Activated CD4-positive, alpha-beta T cell treated with anti-CD3 and anti-CD28 coated beads for 36 hours (primary cell): ENCODE results near the gene EPHA1. TPM values are rescaled to one million over a fixed set of nuclear protein-coding genes. Genes with fewer than 3 reads are reported as not detected.
"Not testable (repeated sequence)": the region's sequence is repeated elsewhere in the genome, so short reads cannot be mapped to it uniquely, and the experiment has no call there.

Source experiments
- ATAC-seq: fragments of 200-7000 bp; cut with Tn5 transposase; one replicate; pipeline ENCODE4 v1.10.0; 2021; ENCODE audit warnings: mild to moderate bottlenecking, moderate library complexity
- CTCF ChIA-PET: fragments of 350-600 bp; sonication (Branson Sonifier 250); formaldehyde crosslinking; loops from one replicate; lab custom pipeline; 2021; ENCODE audit warnings: antibody characterized with exemption; lab: Charles Lee
- POLR2A ChIA-PET: fragments of 350-600 bp; sonication (Branson Sonifier 250); formaldehyde crosslinking; loops from one replicate; lab custom pipeline; 2021; ENCODE audit warnings: antibody characterized with exemption, inconsistent platforms; lab: Charles Lee
- DNase-seq: peaks from one replicate; pipeline ENCODE4 v3.0.0-alpha.2; 2020
- H3K27ac Mint-ChIP-seq: one replicate; pipeline ENCODE4 v1.8.0; 2021; ENCODE audit warnings: mixed read lengths
- H3K27me3 Mint-ChIP-seq: one replicate; pipeline ENCODE4 v1.8.0; 2021; ENCODE audit warnings: mixed read lengths
- H3K36me3 Mint-ChIP-seq: one replicate; pipeline ENCODE4 v1.8.0; 2021; ENCODE audit warnings: low read depth, mixed read lengths
- H3K4me1 Mint-ChIP-seq: one replicate; pipeline ENCODE4 v1.8.0; 2021; ENCODE audit warnings: mixed read lengths
- H3K4me3 Mint-ChIP-seq: one replicate; pipeline ENCODE4 v1.8.0; 2021; ENCODE audit warnings: mild to moderate bottlenecking, moderate library complexity, mixed read lengths
- H3K9me3 Mint-ChIP-seq: one replicate; pipeline ENCODE4 v1.8.0; 2021; ENCODE audit warnings: low read depth, mixed read lengths
- intact Hi-C, 2 experiments: fragments of 100-400 bp; cut with DNase I in 1 of 2; cut with micrococcal nuclease in 1 of 2; formaldehyde crosslinking; loops; one replicate each; pipeline versions ENCODE4 v1.14.2 to v1.15.1; 2022 to 2024; cut with DNase I, micrococcal nuclease
- total RNA-seq, 2 experiments: library from RNA; stranded (reverse); gene quantifications; one replicate each; pipeline ENCODE4 v1.2.3, GENCODE V29; 2021

The EPHA1 gene
- total RNA-seq, 2 experiments from 2014 or later = 2.4 to 2.8 TPM

DNA sequence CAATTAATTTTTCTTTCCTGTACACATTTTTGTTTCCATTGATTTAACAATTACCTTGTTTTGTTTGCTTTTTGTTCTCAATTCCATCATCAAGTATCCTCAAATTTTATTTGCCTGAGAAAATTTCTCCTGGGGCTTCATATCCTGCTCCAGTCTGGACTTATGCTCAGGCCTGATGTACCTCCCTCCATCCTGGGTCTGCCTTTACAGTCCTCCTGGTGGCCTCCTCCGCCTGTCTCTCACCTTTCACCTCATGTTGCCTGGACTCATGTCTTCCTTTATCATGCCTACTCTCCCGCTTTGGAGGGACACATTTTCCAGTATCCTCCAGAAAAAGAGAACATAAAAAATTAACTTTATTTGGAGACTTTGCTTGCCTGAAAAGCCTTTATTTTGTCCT lies 22.5 kb upstream of the EPHA1 start:
- no peak overlapping the region for H3K27ac Mint-ChIP-seq
- H3K4me1 Mint-ChIP-seq = peaks cover 8% of the 10 kb centered on the region
- no peaks in the 10 kb centered on the region for H3K27me3 Mint-ChIP-seq
- no peaks in the 10 kb centered on the region for H3K9me3 Mint-ChIP-seq
- ATAC-seq (no peak), DNase-seq (no peak)
- intact Hi-C loops = no loop called here
- POLR2A ChIA-PET = no interaction called here
- H3K36me3 Mint-ChIP-seq = peaks cover 1% of the 10 kb centered on the region
- CTCF ChIA-PET = interaction anchor here (0.6 to 1.4 kb wide), 2 partner anchors 14 to 50 kb away, joined by 3 read pairs; no protein-coding TSS in a partner anchor
- H3K4me3 Mint-ChIP-seq = no peak overlapping the region

DNA sequence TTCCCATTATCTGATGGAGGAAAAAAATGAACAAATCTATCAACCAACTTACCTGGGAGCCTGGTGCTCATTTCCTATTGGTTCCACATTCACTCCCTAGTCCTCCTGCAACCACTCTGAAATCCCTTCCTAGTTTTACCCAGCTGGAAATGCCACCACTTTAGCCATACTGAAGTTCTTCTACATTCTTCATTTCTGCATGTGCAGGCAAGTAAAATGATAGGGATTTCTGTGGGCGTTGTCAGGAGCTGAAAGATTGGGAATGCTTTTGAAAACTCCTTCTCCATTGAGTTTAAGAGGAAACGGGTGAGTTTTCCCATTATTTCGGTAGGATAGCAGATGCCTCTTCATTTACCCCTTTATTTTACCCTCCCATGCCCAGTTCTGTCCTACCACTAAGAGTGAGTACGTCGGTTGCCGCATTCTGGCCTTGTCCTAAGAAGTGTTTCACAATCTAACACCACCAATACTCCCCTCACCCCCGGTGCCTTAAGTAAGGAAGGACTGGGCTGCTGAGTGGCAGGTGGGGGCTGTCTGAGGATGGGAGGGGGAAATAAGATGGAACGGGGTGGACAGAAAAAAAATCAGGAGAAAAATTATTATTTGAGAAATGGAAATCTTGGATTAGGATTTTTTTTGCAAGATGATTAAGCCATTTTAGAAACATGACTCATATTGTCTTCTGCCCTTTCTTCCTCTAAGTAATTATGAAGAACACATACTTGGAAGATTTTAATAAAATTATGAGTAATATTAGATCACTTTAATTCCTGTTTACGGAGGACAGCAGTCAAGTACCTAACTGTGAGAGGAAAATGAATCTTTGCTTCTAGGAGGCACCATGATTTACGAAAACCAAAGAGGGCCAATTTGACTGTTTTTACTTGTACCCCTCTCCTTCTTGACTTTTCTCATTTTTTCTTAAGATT lies 21.4 kb upstream of the EPHA1 start:
- ChIA-PET CTCF (interaction anchor here (0.7 kb wide), 1 partner anchor 934 kb away, joined by 3 read pairs; no protein-coding TSS in a partner anchor), POLR2A (no interaction called here)
- intact Hi-C loops = no loop called here
- no peak overlapping the region for H3K4me3 Mint-ChIP-seq
- no peaks in the 10 kb centered on the region for H3K9me3 Mint-ChIP-seq
- ATAC-seq (no peak), DNase-seq (no peak)
- peaks cover 5% of the 10 kb centered on the region for H3K4me1 Mint-ChIP-seq
- H3K36me3 Mint-ChIP-seq = no peaks in the 10 kb centered on the region
- no peaks in the 10 kb centered on the region for H3K27me3 Mint-ChIP-seq
- no peak overlapping the region for H3K27ac Mint-ChIP-seq

- Mint-ChIP-seq H3K36me3 (peaks cover 2% of the 10 kb centered on the region), H3K4me1 (peaks cover 5% of the 10 kb centered on the region), H3K27me3 (no peaks in the 10 kb centered on the region), H3K27ac (no peak overlapping the region), H3K4me3 (no peak overlapping the region), H3K9me3 (no peaks in the 10 kb centered on the region)
- POLR2A ChIA-PET = no interaction called here
- peak; percentile 39 for ATAC-seq
- CTCF ChIA-PET = interaction anchor here (0.6 to 1.3 kb wide), 4 partner anchors 11 to 431 kb away, joined by 3 to 16 read pairs (median 3); partner anchors contain the start of gene EPHA1
- DNase-seq = no peak
- intact Hi-C loops = no loop called here
These were observed 18.0 kb upstream of the EPHA1 start for GRCh38 chr7:143426479-143427142.

GRCh38 chr7:143424476-143424875 lies 15.8 kb upstream of the EPHA1 start:
- POLR2A ChIA-PET, H3K36me3 Mint-ChIP-seq, H3K27ac Mint-ChIP-seq, ATAC-seq, H3K27me3 Mint-ChIP-seq, H3K4me3 Mint-ChIP-seq, DNase-seq, intact Hi-C loops, H3K9me3 Mint-ChIP-seq, H3K4me1 Mint-ChIP-seq: not testable (repeated sequence)
- CTCF ChIA-PET = interaction anchor here (0.5 to 1.4 kb wide), 3 partner anchors 7 to 44 kb away, joined by 4 to 6 read pairs (median 4); no protein-coding TSS in a partner anchor

- no peak overlapping the region for H3K4me3 Mint-ChIP-seq
- CTCF ChIA-PET = interaction anchor here (0.7 to 1.1 kb wide), 3 partner anchors 47 to 179 kb away, joined by 3 to 4 read pairs (median 3); no protein-coding TSS in a partner anchor
- no peak for ATAC-seq
These were observed 13.4 kb upstream of the EPHA1 start for GRCh38 chr7:143422033-143422432.

GRCh38 chr7:143420624-143421023 lies 12.0 kb upstream of the EPHA1 start:
- H3K4me3 Mint-ChIP-seq, ATAC-seq, H3K4me1 Mint-ChIP-seq, intact Hi-C loops, H3K27ac Mint-ChIP-seq, H3K27me3 Mint-ChIP-seq, H3K9me3 Mint-ChIP-seq, DNase-seq, POLR2A ChIA-PET, H3K36me3 Mint-ChIP-seq: not testable (repeated sequence)
- CTCF ChIA-PET = interaction anchor here (0.6 to 1.5 kb wide), 3 partner anchors 41 to 121 kb away, joined by 3 to 5 read pairs (median 3); no protein-coding TSS in a partner anchor

More at GRCh38 chr7:143422033-143422432, 13.4 kb upstream of the EPHA1 start:
- no peak for DNase-seq
- Mint-ChIP-seq H3K27ac (no peak overlapping the region), H3K27me3 (no peaks in the 10 kb centered on the region), H3K4me1 (peaks cover 11% of the 10 kb centered on the region), H3K36me3 (peaks cover 8% of the 10 kb centered on the region), H3K9me3 (peaks cover 2% of the 10 kb centered on the region)
- POLR2A ChIA-PET = no interaction called here
- intact Hi-C loops = no loop called here

DNA sequence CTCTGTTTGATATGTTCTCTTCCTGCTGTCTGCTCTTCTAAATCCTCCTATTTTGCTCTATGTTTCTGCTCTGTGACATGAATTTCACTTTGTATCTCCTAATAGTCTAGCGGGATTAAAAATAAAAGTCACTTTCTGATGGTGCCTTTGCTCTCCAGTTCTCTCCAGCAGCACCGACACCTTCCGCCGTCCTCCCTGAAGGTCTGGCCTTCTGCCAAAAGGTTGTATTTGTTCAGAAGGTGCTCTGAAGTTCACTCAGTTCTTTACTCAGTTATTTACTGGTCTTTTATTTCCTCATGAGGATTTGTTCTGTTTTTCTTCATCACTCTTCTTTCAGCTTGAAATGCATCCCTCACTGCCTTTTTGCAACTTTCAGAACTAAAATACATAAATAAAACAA lies 11.2 kb upstream of the EPHA1 start:
- intact Hi-C loops = loop anchor here (5.0 to 10.0 kb wide), 2 partner anchors 113 to 415 kb away; no protein-coding TSS in a partner anchor
- peaks cover 2% of the 10 kb centered on the region for H3K9me3 Mint-ChIP-seq
- ChIA-PET POLR2A (no interaction called here), CTCF (interaction anchor here (1.0 to 1.5 kb wide), 2 partner anchors 40 to 120 kb away, joined by 3 to 5 read pairs; no protein-coding TSS in a partner anchor)
- H3K36me3 Mint-ChIP-seq = peaks cover 8% of the 10 kb centered on the region
- H3K4me1 Mint-ChIP-seq = peaks cover 8% of the 10 kb centered on the region
- no peak for ATAC-seq
- H3K27ac Mint-ChIP-seq = no peak overlapping the region
- no peaks in the 10 kb centered on the region for H3K27me3 Mint-ChIP-seq
- no peak overlapping the region for H3K4me3 Mint-ChIP-seq
- DNase-seq = no peak

GRCh38 chr7:143418681-143419458 lies 10.2 kb upstream of the EPHA1 start:
- ChIA-PET CTCF (interaction anchor here (0.7 to 3.2 kb wide), 4 partner anchors 11 to 178 kb away, joined by 3 to 15 read pairs (median 4); no protein-coding TSS in a partner anchor), POLR2A (no interaction called here)
- ATAC-seq (no peak), DNase-seq (no peak)
- H3K36me3 Mint-ChIP-seq = peaks cover 8% of the 10 kb centered on the region
- H3K27me3 Mint-ChIP-seq = no peaks in the 10 kb centered on the region
- no peak overlapping the region for H3K4me3 Mint-ChIP-seq
- H3K4me1 Mint-ChIP-seq = peaks cover 8% of the 10 kb centered on the region
- H3K27ac Mint-ChIP-seq = no peak overlapping the region
- H3K9me3 Mint-ChIP-seq = peaks cover 2% of the 10 kb centered on the region
- intact Hi-C loops = loop anchor here (5.0 to 10.0 kb wide), 2 partner anchors 112 to 414 kb away; no protein-coding TSS in a partner anchor

DNA sequence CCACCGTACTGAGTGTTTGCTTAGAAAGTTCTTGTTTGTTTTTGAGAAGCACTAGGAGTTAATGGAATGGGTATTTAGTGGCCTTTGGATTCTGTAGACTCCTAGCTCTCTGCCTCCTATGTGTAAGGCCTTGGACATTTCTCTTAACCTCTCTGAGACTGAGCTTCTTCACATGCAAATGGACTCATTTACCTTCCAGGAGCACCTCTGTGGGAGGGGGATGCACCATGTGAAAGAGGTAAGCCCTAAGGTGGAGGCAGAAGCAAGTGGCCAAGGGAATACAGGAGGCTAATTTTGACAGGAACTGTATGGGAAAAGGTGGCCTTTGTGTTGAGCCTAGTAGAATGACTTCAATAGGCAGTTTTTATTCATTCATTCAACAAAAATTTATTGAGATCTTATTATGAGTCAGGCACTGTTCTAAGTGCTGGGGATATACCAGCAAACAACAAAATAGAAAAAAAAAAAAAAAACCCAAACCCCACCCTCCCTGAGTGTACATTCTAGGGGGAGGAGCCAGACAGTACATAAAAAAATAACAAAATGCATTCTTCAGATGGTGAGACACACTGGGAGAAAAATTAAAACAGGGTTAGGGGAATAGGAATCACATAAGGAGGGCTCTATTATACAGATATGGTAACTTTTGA lies 9.2 kb upstream of the EPHA1 start:
- ChIA-PET CTCF (interaction anchor here (0.6 to 3.7 kb wide), 8 partner anchors 13 to 178 kb away, joined by 3 to 54 read pairs (median 6); no protein-coding TSS in a partner anchor), POLR2A (no interaction called here)
- Mint-ChIP-seq H3K27ac (no peak overlapping the region), H3K4me3 (no peak overlapping the region), H3K27me3 (no peaks in the 10 kb centered on the region), H3K4me1 (peaks cover 8% of the 10 kb centered on the region), H3K9me3 (peaks cover 2% of the 10 kb centered on the region), H3K36me3 (peaks cover 6% of the 10 kb centered on the region)
- intact Hi-C loops = loop anchor here (2.0 to 10.0 kb wide), 3 partner anchors 37 to 413 kb away; partner anchors contain the start of gene ZYX (in 1 of the 2)
- ATAC-seq (peak; percentile 70), DNase-seq (no peak)

- peaks cover 2% of the 10 kb centered on the region for H3K9me3 Mint-ChIP-seq
- H3K4me3 Mint-ChIP-seq = no peak overlapping the region
- intact Hi-C loops = loop anchor here (1.0 to 10.0 kb wide), 5 partner anchors 36 to 412 kb away; partner anchors contain the start of gene ZYX (in 1 of the 2)
- POLR2A ChIA-PET = no interaction called here
- no peaks in the 10 kb centered on the region for H3K27me3 Mint-ChIP-seq
- ATAC-seq (peak; percentile 45), DNase-seq (no peak)
- H3K27ac Mint-ChIP-seq = no peak overlapping the region
- CTCF ChIA-PET = interaction anchor here (0.7 to 3.7 kb wide), 25 partner anchors 8 to 201 kb away, joined by 3 to 54 read pairs (median 4); no protein-coding TSS in a partner anchor
- peaks cover 6% of the 10 kb centered on the region for H3K36me3 Mint-ChIP-seq
- H3K4me1 Mint-ChIP-seq = peaks cover 8% of the 10 kb centered on the region
These were observed 8.0 kb upstream of the EPHA1 start for GRCh38 chr7:143416565-143417149.
